ENCODE data around the gene PPP1R3F.

PPP1R3F gene

DNA sequence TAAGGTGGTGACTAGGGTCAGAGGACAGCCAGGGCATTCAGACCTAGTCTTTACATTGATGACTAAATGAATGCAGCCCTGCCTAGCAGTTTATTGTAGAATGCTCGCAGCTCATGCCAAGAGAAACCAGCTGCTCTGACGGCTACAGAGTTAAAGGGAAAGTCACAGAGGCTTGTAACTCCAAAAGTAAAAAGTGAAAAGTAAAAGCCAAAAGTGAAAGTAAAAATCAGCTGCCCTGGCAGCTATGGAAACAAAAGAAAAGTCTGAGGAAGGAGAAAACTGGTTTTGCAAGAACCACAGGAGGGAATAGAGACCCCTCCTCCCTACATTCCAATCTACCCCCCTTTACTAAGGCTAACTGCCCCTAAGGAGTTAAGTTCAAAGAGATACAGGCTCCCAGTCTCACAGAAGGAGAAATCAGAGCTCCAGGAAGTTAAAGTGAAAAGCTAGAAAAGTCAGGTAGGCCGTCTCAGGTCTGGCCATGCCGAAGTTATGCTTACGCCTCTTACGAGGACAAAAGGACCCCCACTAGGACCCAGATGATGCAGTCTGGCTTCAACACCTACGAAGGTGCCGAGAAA is 39.9 kb downstream of the PPP1R3F start:
- Histone ChIP-seq H3K4me3 (ENCODE audit: low read depth, low read length, poor library complexity, severe bottlenecking) (peak overlapping the region; percentile 40), H3F3A (ENCODE audit: insufficient read depth, low read length) (no peaks in the 10 kb centered on the region), H3K27ac (ENCODE audit: low read depth, low read length, poor library complexity, severe bottlenecking) (no peak overlapping the region), H3K9ac (ENCODE audit: low read length) (peak overlapping the region; percentile 16; the same call in 1 of the 2 replicates), H3K36me3 (ENCODE audit: insufficient read depth, low read length) (no peaks in the 10 kb centered on the region), H2AFZ (ENCODE audit: low read length) (no peak overlapping the region), H3K4me2 (ENCODE audit: low read length) (peak overlapping the region; percentile 62), H3K79me2 (ENCODE audit: insufficient read depth, low read length) (no peaks in the 10 kb centered on the region), H3K9me3 (ENCODE audit: low read length) (no peaks in the 10 kb centered on the region), H4K20me1 (ENCODE audit: insufficient read depth, low read length) (no peaks in the 10 kb centered on the region), H3K27me3 (ENCODE audit: insufficient read depth, low read length) (no peaks in the 10 kb centered on the region), H3K4me1 (ENCODE audit: insufficient read depth, low read length, severe bottlenecking) (peaks cover 14% of the 10 kb centered on the region), H3K9me2 (ENCODE audit: low read depth, low read length) (no peaks in the 10 kb centered on the region)
- TF ChIP-seq CTCF (IDR thresholded peaks at IDR 0.05; ENCODE audit: low read length) (no peak), EZH2 (IDR thresholded peaks at IDR 0.05; ENCODE audit: borderline replicate concordance, low read length) (no peak)

DNA sequence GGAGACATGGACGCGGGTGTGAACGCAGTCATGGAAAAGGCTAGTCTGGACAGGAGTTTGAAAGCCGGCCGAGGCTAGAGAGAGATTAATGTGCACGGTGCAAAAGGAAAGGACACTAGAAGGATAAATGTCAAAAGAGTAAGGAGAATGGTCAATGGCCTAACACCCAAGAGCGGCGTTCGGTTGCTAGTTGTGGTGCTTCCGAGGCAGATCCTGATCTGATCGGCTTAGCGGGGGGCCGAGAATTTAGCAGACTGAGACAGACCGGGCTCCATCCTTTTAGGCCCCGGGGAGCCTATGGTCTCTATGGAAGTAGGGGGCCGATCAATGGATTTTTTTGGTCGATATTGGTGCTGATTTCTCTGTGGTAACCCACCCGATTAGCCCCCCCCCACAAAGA is 40.8 kb downstream of the PPP1R3F start:
- Histone ChIP-seq H3K27ac (ENCODE audit: low read depth, low read length, poor library complexity, severe bottlenecking) (no peak overlapping the region), H3K79me2 (ENCODE audit: insufficient read depth, low read length) (no peaks in the 10 kb centered on the region), H3K27me3 (ENCODE audit: insufficient read depth, low read length) (no peaks in the 10 kb centered on the region), H2AFZ (ENCODE audit: low read length) (no peak overlapping the region), H3F3A (ENCODE audit: insufficient read depth, low read length) (no peaks in the 10 kb centered on the region), H4K20me1 (ENCODE audit: insufficient read depth, low read length) (no peaks in the 10 kb centered on the region), H3K4me1 (ENCODE audit: insufficient read depth, low read length, severe bottlenecking) (peaks cover 14% of the 10 kb centered on the region), H3K9me3 (ENCODE audit: low read length) (no peaks in the 10 kb centered on the region), H3K9me2 (ENCODE audit: low read depth, low read length) (no peaks in the 10 kb centered on the region), H3K4me2 (ENCODE audit: low read length) (no peak overlapping the region), H3K36me3 (ENCODE audit: insufficient read depth, low read length) (no peaks in the 10 kb centered on the region), H3K9ac (ENCODE audit: low read length) (no peak overlapping the region), H3K4me3 (ENCODE audit: low read depth, low read length, poor library complexity, severe bottlenecking) (no peak overlapping the region)
- TF ChIP-seq EZH2 (IDR thresholded peaks at IDR 0.05; ENCODE audit: borderline replicate concordance, low read length) (no peak), CTCF (IDR thresholded peaks at IDR 0.05; ENCODE audit: low read length) (no peak)

DNA sequence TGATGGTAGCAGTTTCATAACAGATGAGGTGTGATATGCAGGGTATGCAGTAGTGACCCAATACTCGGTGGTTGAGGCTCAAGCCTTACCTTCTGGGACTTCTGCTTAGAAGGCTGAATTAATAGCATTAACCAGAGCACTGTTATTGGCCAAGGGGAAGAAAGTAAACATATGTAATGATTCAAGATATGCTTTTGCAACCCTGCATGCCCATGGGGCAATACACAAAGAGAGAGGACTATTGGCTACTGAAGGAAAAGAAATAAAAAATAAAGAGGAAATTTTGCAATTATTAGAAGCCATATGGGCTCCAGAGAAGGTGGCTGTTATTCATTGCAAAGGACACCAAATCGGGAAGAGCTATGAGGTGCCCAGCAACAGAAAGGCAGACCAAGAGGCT is 42.6 kb downstream of the PPP1R3F start:
- no peak overlapping the region for H3K4me2 ChIP-seq (ENCODE audit: low read length)

More for the DNA sequence above, 42.6 kb downstream of the PPP1R3F start:
- no peak overlapping the region for H3K27ac ChIP-seq (ENCODE audit: low read depth, low read length, poor library complexity, severe bottlenecking)
- no peak overlapping the region for H3K4me3 ChIP-seq (ENCODE audit: low read depth, low read length, poor library complexity, severe bottlenecking)
- no peaks in the 10 kb centered on the region for H3K9me3 ChIP-seq (ENCODE audit: low read length)
- no peaks in the 10 kb centered on the region for H3K36me3 ChIP-seq (ENCODE audit: insufficient read depth, low read length)
- no peaks in the 10 kb centered on the region for H4K20me1 ChIP-seq (ENCODE audit: insufficient read depth, low read length)
- H2AFZ ChIP-seq (ENCODE audit: low read length), result no peak overlapping the region
- no peaks in the 10 kb centered on the region for H3K79me2 ChIP-seq (ENCODE audit: insufficient read depth, low read length)
- H3K9ac ChIP-seq (ENCODE audit: low read length), result no peak overlapping the region
- H3K9me2 ChIP-seq (ENCODE audit: low read depth, low read length), result no peaks in the 10 kb centered on the region
- peaks cover 14% of the 10 kb centered on the region for H3K4me1 ChIP-seq (ENCODE audit: insufficient read depth, low read length, severe bottlenecking)
- no peaks in the 10 kb centered on the region for H3F3A ChIP-seq (ENCODE audit: insufficient read depth, low read length)
- no peaks in the 10 kb centered on the region for H3K27me3 ChIP-seq (ENCODE audit: insufficient read depth, low read length)
- no peak for TF ChIP-seq CTCF (IDR thresholded peaks at IDR 0.05; ENCODE audit: low read length)
- TF ChIP-seq EZH2 (IDR thresholded peaks at IDR 0.05; ENCODE audit: borderline replicate concordance, low read length), result no peak
